Neural cell (in vitro differentiated cells): ENCODE measurements around the gene TBKBP1.

Experiments
- CTCF ChIP-seq: fragments of 450-650 bp; IDR thresholded peaks from 2 replicates; pipeline ENCODE4 v1.5.1; 2014; ENCODE audit warnings: antibody characterized with exemption, mild to moderate bottlenecking, moderate library complexity; ENCODE audit not compliant: poor library complexity, severe bottlenecking
- MXI1 ChIP-seq: fragments of 450-650 bp; conservative IDR thresholded peaks from 2 replicates; pipeline ENCODE4 v1.6.1; 2014; ENCODE audit warnings: antibody characterized with exemption, mild to moderate bottlenecking; ENCODE audit not compliant: poor library complexity, severe bottlenecking
- RAD21 ChIP-seq: fragments of 450-650 bp; conservative IDR thresholded peaks from 2 replicates; pipeline ENCODE4 v1.6.1; 2014; ENCODE audit warnings: antibody characterized with exemption, mild to moderate bottlenecking, moderate library complexity
- TAF1 ChIP-seq: IDR thresholded peaks from 2 replicates; pipeline ENCODE4 v1.6.1; 2012; ENCODE audit warnings: low read depth

GRCh38 chr17:47703671-47704070 is 9.7 kb downstream of the TBKBP1 start:
- TF ChIP-seq CTCF (no peak), TAF1 (no peak), RAD21 (no peak), MXI1 (no peak)
